BLaER1 treated with 17β-estradiol and CSF1 and Interleukin-3, amounts not matched to agents 10 nM and 100 nM (cell line): ENCODE results near the gene CACNB4.
"Not testable (repeated sequence)": the region's sequence is repeated elsewhere in the genome, so short reads cannot be mapped to it uniquely, and the experiment has no call there.

Experiments used
- H3K27ac ChIP-seq, 11 experiments: shearing (Covaris generic); formaldehyde crosslinking; 2 replicates each; pipeline ENCODE4 v1.8.1; 2022
- H3K27me3 ChIP-seq, 11 experiments: shearing (Covaris generic); formaldehyde crosslinking; 2 replicates each; pipeline ENCODE4 v1.8.1; 2022
- H3K36me3 ChIP-seq, 11 experiments: shearing (Covaris generic); formaldehyde crosslinking; 2 replicates each; pipeline ENCODE4 v1.8.1; 2022
- H3K4me1 ChIP-seq, 10 experiments: shearing (Covaris generic); formaldehyde crosslinking; 2 replicates each; pipeline ENCODE4 v1.8.1; 2022
- H3K4me2 ChIP-seq, 11 experiments: shearing (Covaris generic); formaldehyde crosslinking; 2 replicates each; pipeline ENCODE4 v1.8.1; 2022
- H3K4me3 ChIP-seq, 10 experiments: shearing (Covaris generic); formaldehyde crosslinking; 2 replicates each; pipeline ENCODE4 v1.8.1; 2022
- H3K9ac ChIP-seq, 11 experiments: shearing (Covaris generic); formaldehyde crosslinking; 2 replicates each; pipeline ENCODE4 v1.8.1; 2022
- H3K9me3 ChIP-seq, 11 experiments: shearing (Covaris generic); formaldehyde crosslinking; replicated peaks in 1 of 11; 2 replicates each; pipeline ENCODE4 v1.8.1; 2022
- H4K20me1 ChIP-seq, 11 experiments: shearing (Covaris generic); formaldehyde crosslinking; 2 replicates each; pipeline ENCODE4 v1.8.1; 2022
- Cebpa-rat ChIP-seq, 11 experiments: shearing (Covaris generic); IDR thresholded peaks; 2 replicates each; pipeline ENCODE4 v1.8.1; 2022

The CACNB4 gene

DNA sequence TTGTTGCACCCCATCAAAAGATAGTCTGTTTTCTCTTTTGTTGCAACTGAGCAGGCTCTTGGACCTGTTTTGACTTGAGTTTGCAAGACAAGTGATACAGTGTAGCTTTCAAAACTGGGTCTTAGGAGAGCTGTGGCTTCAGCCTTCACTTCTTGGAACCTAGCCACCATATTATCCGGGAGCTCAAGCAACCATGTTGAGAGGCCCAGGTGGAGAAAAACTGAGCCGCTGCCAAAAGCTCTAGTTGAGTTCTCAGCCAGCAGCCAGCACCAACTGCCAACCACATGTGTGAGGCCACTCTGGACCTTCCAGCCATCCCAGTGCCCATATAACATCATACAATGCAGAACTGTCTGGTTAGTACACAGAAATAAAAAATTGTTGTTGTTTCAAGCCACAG lies 5.4 kb downstream of the CACNB4 start:
- H3K9ac ChIP-seq: no peak overlapping the region
- peaks cover 26 to 44% (median 34%) of the 10 kb centered on the region in 11 experiments for H3K27me3 ChIP-seq
- H3K27ac ChIP-seq: no peak overlapping the region
- peaks cover 5 to 31% (median 20%) of the 10 kb centered on the region in 10 experiments; a peak in 18 of 20 replicates for H3K4me1 ChIP-seq
- H3K4me3 ChIP-seq: no peak overlapping the region
- peaks cover 0 to 12% (median 5%) of the 10 kb centered on the region in 11 experiments; a peak in 6 of 22 replicates for H4K20me1 ChIP-seq
- H3K36me3 ChIP-seq: no peaks in the 10 kb centered on the region
- no peak overlapping the region for H3K4me2 ChIP-seq
- TF ChIP-seq Cebpa-rat (IDR thresholded peaks at IDR 0.05): no peak
- 0 out of 22 replicates have a peak, but pooled peaks cover 0 to 4% (median 0%) of the 10 kb centered on the region in 11 experiments for H3K9me3 ChIP-seq

DNA sequence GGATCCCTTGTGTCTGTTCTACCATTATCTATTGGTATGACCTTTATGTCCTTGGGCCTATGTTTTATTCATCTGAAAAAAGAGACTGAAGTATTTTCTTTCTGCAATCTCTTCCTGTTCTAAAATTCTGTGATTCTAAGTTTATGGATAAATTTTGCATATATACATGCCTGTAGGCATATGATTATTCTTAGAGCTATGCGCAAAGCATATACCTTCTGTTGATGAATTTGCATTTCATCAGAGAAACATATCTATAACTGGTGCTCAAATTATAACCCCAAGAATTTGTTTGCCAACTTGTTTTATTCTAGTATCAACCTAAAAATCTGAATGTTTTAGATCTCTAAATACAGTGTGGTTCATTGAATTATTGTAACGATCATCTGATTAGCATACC lies 6.7 kb downstream of the CACNB4 start:
- TF ChIP-seq Cebpa-rat (IDR thresholded peaks at IDR 0.05): no peak
- no peak overlapping the region for H3K27ac ChIP-seq
- no peak overlapping the region for H3K9ac ChIP-seq
- H3K4me3 ChIP-seq: no peak overlapping the region
- no peaks in the 10 kb centered on the region for H3K36me3 ChIP-seq
- H4K20me1 ChIP-seq: 0 out of 22 replicates have a peak, but pooled peaks cover 0 to under 1% (median 0%) of the 10 kb centered on the region in 11 experiments
- H3K9me3 ChIP-seq: 0 out of 22 replicates have a peak, but pooled peaks cover 0 to 4% (median 0%) of the 10 kb centered on the region in 11 experiments
- no peak overlapping the region for H3K4me2 ChIP-seq
- H3K4me1 ChIP-seq: peaks cover 0 to 23% (median 14%) of the 10 kb centered on the region in 10 experiments; a peak in 12 of 20 replicates
- peaks cover 12 to 31% (median 20%) of the 10 kb centered on the region in 11 experiments for H3K27me3 ChIP-seq

DNA sequence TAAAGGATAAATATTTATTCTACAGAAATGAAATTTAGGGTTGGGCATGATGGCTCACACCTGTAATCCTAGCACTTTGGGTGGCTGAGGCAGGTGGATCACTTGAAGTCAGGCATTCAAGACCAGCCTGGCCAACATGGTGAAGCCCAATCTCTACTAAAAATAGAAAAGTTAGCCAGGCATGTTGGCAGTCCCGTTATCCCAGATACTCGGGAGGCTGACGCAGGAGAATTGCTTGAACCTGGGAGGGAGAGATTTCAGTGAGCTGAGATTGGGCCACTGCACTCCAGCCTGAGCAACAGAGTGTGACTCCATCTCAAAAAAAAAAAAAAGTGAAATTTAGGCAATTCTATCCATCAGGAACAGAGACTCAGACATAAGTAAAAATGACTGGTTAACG lies 8.1 kb downstream of the CACNB4 start:
- peaks cover 0 to 17% (median 7%) of the 10 kb centered on the region in 11 experiments; a peak in 19 of 22 replicates for H3K27me3 ChIP-seq
- H3K36me3 ChIP-seq, H3K4me2 ChIP-seq, H3K4me3 ChIP-seq, H3K9ac ChIP-seq, H3K9me3 ChIP-seq, H4K20me1 ChIP-seq, H3K27ac ChIP-seq: not testable (repeated sequence)
- peaks cover 0 to 23% (median 14%) of the 10 kb centered on the region in 10 experiments; a peak in 12 of 20 replicates for H3K4me1 ChIP-seq

DNA sequence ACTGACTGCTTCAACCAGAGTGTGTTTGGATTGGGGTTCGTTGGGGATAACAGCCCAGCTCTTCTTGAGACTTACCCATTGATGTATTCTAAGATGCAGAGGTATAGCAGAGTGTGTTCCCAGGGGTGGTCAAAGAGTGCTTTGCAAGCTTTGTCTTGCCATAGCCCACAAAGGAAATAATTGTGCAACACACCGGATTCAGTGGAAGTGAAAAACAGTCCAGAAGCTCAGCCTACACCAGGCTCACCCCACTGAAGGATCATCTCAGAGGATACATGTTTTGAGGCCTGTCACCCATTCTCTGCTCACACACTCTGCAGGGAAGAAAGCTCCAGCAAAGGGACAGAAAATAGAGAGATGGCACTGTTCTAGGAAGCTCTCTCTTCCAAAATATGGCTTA lies 9.6 kb downstream of the CACNB4 start:
- Histone ChIP-seq H3K27me3 (peaks cover 0 to 9% (median 0%) of the 10 kb centered on the region in 11 experiments; a peak in 3 of 22 replicates), H3K9me3 (0 out of 22 replicates have a peak, but pooled peaks cover 0 to 4% (median 0%) of the 10 kb centered on the region in 11 experiments), H3K4me1 (peaks cover 0 to 23% (median 14%) of the 10 kb centered on the region in 10 experiments; a peak in 12 of 20 replicates), H3K27ac (peak overlapping the region in 2 of 11 experiments; percentile 15 to 19; a peak in 1 of 22 replicates), H3K4me3 (no peak overlapping the region; a peak in 2 of 20 replicates), H3K36me3 (no peaks in the 10 kb centered on the region), H3K4me2 (peak overlapping the region in 8 of 11 experiments; percentile 28 to 93 (median 72); a peak in 14 of 22 replicates), H4K20me1 (no peaks in the 10 kb centered on the region; a peak in 1 of 22 replicates), H3K9ac (no peak overlapping the region)
- TF ChIP-seq Cebpa-rat (IDR thresholded peaks at IDR 0.05): peak in 8 of 11 experiments; percentile 13 to 70 (median 34); a peak in 6 of 22 replicates

DNA sequence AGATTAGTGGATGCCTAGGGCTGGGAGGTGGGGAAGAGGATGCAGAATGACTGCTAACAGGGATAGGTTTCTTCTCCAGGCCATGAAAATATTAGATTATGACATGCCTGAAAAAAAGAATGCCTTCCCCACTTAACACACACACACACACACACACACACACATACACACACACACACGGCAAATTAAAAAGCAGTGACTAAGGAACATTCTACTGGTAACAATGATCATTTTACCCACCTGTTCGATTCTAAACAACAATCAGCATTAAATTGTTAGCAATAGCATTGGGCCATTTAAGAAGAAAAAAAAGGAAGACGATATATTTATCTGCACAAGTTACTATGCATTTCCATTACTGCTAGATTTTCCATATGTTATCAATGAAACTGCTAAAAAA lies 10.8 kb downstream of the CACNB4 start:
- Histone ChIP-seq H3K27me3 (peaks cover 0 to 12% (median 0%) of the 10 kb centered on the region in 11 experiments; a peak in 3 of 22 replicates), H3K36me3 (no peaks in the 10 kb centered on the region), H4K20me1 (no peaks in the 10 kb centered on the region; a peak in 1 of 22 replicates), H3K9me3 (0 out of 22 replicates have a peak, but pooled peaks cover 0 to 4% (median 0%) of the 10 kb centered on the region in 11 experiments), H3K4me2 (no peak overlapping the region; a peak in 1 of 22 replicates), H3K4me1 (peaks cover 0 to 23% (median 14%) of the 10 kb centered on the region in 10 experiments; a peak in 12 of 20 replicates), H3K4me3 (no peak overlapping the region), H3K27ac (no peak overlapping the region), H3K9ac (no peak overlapping the region)
- no peak for TF ChIP-seq Cebpa-rat (IDR thresholded peaks at IDR 0.05)

DNA sequence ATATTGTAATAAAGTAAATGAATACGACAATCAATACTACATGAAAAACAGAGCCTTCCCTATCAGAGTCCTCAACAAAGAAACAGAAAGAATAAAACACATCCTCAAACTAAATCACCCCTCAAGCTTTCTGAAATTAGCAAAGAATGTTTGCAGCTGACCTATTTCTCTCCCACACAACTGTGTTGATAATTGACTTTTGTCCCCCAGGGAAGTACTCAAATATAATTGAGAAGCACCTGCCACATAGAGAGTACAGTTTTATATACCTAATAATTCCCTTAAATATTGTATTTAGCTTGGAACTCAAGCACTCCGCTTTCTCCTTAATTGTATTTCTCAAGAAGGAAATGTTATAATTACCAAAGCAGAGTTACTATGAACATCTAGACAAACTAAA lies 12.6 kb downstream of the CACNB4 start:
- Histone ChIP-seq H3K4me2 (no peak overlapping the region), H3K36me3 (no peaks in the 10 kb centered on the region), H3K9me3 (no peaks in the 10 kb centered on the region), H3K9ac (no peak overlapping the region), H3K4me1 (peaks cover 0 to 23% (median 14%) of the 10 kb centered on the region in 10 experiments; a peak in 12 of 20 replicates), H3K4me3 (no peak overlapping the region), H3K27ac (no peak overlapping the region), H3K27me3 (peaks cover 0 to 12% (median 0%) of the 10 kb centered on the region in 11 experiments; a peak in 3 of 22 replicates), H4K20me1 (no peaks in the 10 kb centered on the region; a peak in 1 of 22 replicates)
- no peak for TF ChIP-seq Cebpa-rat (IDR thresholded peaks at IDR 0.05)

DNA sequence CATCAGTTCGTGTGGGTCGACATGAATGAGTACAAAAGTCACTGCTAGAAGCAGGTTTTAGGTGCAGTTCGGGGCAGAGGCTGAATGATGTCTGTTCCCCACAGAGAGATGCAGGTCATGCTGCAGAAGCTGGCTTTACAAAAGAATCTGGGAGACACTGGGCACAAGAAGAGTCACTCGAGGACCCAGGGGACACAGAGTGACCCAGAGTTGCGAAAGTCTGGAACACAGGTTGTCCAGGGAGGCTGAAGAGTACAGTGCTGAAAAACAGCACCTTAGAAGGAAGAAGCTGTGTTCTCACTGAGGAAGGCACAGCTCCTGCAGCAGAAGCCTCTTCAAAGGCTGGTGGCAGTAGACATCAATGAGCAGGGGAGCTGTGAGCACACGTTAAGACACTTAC lies 14.8 kb downstream of the CACNB4 start:
- Histone ChIP-seq H3K36me3 (no peaks in the 10 kb centered on the region), H3K9ac (no peak overlapping the region), H3K27ac (no peak overlapping the region), H3K9me3 (no peaks in the 10 kb centered on the region), H3K4me2 (no peak overlapping the region), H3K27me3 (peaks cover 0 to 8% (median 0%) of the 10 kb centered on the region in 11 experiments; a peak in 3 of 22 replicates), H3K4me3 (no peak overlapping the region), H3K4me1 (peaks cover 0 to 12% (median 4%) of the 10 kb centered on the region in 10 experiments; a peak in 12 of 20 replicates), H4K20me1 (no peaks in the 10 kb centered on the region; a peak in 1 of 22 replicates)
- no peak for TF ChIP-seq Cebpa-rat (IDR thresholded peaks at IDR 0.05)

DNA sequence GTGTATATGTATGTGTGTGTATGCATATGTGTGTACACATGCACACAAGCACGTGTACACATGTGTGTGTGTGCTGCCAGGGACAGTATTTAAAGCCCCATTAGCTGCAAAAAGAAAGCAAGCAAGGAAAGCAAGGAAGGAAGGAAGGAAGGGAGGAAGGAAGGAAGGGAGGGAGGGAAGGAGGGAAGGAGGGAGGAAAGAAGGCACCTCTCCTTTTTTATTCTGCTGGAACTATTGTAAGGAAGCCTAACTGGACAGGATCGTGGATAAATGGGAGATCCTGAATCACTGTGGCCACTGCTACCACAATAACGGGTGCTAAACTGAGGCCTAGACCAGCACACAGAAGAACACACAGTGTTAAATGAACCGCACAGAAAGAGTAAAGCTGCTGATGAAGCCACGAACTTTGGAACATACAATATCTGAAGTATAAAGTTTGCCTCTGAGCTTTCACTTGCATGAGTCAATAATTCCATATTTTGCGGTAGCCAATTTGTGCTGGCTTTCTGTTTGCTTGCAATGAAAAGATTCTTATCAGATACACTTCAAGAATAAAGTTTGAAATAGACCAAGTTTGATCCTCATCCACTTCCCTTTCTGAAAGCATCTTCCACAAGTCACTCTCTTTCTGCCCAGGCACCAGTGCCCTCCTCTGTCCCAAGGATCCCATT lies 15.5 kb downstream of the CACNB4 start:
- Histone ChIP-seq H3K4me2 (0 out of 22 replicates have a peak overlapping the region, but pooled peaks of 1 of the 11 experiments have one; percentile 17), H4K20me1 (no peaks in the 10 kb centered on the region; a peak in 1 of 22 replicates), H3K36me3 (no peaks in the 10 kb centered on the region), H3K4me1 (peaks cover 0 to 4% (median under 1%) of the 10 kb centered on the region in 10 experiments; a peak in 6 of 20 replicates), H3K9me3 (no peaks in the 10 kb centered on the region), H3K27me3 (peaks cover 0 to 10% (median 0%) of the 10 kb centered on the region in 11 experiments; a peak in 3 of 22 replicates), H3K27ac (no peak overlapping the region), H3K9ac (no peak overlapping the region), H3K4me3 (no peak overlapping the region)
- no peak for TF ChIP-seq Cebpa-rat (IDR thresholded peaks at IDR 0.05)

DNA sequence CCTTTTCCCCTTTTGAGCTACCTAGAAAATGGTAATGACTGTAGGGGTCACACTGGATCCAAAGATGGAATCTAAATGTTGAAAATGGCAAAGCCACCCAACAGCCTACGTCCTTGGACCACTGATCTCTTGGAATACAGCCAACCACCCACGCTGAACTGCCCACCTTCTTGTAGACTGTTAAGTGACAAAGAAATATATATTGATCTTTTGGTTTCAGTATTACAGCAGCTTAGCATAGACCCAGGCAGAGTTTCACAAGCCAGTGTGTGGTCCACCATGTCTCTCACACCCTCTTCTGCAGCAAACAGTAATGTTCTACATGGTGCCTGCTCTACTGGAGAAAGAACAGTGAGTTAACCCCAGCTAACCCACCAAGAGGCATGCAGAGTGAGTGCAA lies 20.2 kb downstream of the CACNB4 start:
- no peak overlapping the region for H3K4me3 ChIP-seq
- H3K4me2 ChIP-seq: no peak overlapping the region
- peaks cover 0 to 3% (median 0%) of the 10 kb centered on the region in 11 experiments; a peak in 1 of 22 replicates for H3K9me3 ChIP-seq
- TF ChIP-seq Cebpa-rat (IDR thresholded peaks at IDR 0.05): no peak
- H3K27ac ChIP-seq: no peak overlapping the region
- H3K4me1 ChIP-seq: peaks cover 0 to 4% (median 0%) of the 10 kb centered on the region in 10 experiments; a peak in 2 of 20 replicates
- no peaks in the 10 kb centered on the region for H3K36me3 ChIP-seq
- H3K9ac ChIP-seq: no peak overlapping the region
- H3K27me3 ChIP-seq: peaks cover 0 to 25% (median 0%) of the 10 kb centered on the region in 11 experiments; a peak in 4 of 22 replicates
- H4K20me1 ChIP-seq: no peaks in the 10 kb centered on the region
